Measurements from ENCODE around the gene SRR.

SRR gene

GRCh38 chr17:2369551-2370210 is 65.9 kb downstream of the SRR start:
- no peak overlapping the region for H3K4me3 ChIP-seq (ENCODE audit: low read depth, low read length)
- no peak for DNase-seq (ENCODE audit: low read depth)
- TF ChIP-seq CTCF (IDR thresholded peaks at IDR 0.05; ENCODE audit: insufficient read depth, low read depth, low read length, missing control alignments), result no peak

GRCh38 chr17:2370211-2370589 is 66.5 kb downstream of the SRR start:
- TF ChIP-seq CTCF (IDR thresholded peaks at IDR 0.05; ENCODE audit: insufficient read depth, low read depth, low read length, missing control alignments), result no peak
- DNase-seq (ENCODE audit: low read depth), result no peak
- no peak overlapping the region for H3K4me3 ChIP-seq (ENCODE audit: low read depth, low read length)

GRCh38 chr17:2371183-2372130 is 67.7 kb downstream of the SRR start:
- no peak for TF ChIP-seq CTCF (IDR thresholded peaks at IDR 0.05; ENCODE audit: insufficient read depth, low read depth, low read length, missing control alignments)
- no peak for DNase-seq (ENCODE audit: low read depth)
- no peak overlapping the region for H3K4me3 ChIP-seq (ENCODE audit: low read depth, low read length)

GRCh38 chr17:2372180-2372579 is 68.4 kb downstream of the SRR start:
- no peak for TF ChIP-seq CTCF (IDR thresholded peaks at IDR 0.05; ENCODE audit: insufficient read depth, low read depth, low read length, missing control alignments)
- DNase-seq (ENCODE audit: low read depth), result no peak
- H3K4me3 ChIP-seq (ENCODE audit: low read depth, low read length), result no peak overlapping the region

GRCh38 chr17:2372681-2373080 is 68.9 kb downstream of the SRR start:
- no peak overlapping the region for H3K4me3 ChIP-seq (ENCODE audit: low read depth, low read length)
- DNase-seq (ENCODE audit: low read depth), result no peak
- no peak for TF ChIP-seq CTCF (IDR thresholded peaks at IDR 0.05; ENCODE audit: insufficient read depth, low read depth, low read length, missing control alignments)

- no peak for TF ChIP-seq CTCF (IDR thresholded peaks at IDR 0.05; ENCODE audit: insufficient read depth, low read depth, low read length, missing control alignments)
- no peak for DNase-seq (ENCODE audit: low read depth)
- no peak overlapping the region for H3K4me3 ChIP-seq (ENCODE audit: low read depth, low read length)
Measured at GRCh38 chr17:2373179-2373578, 69.4 kb downstream of the SRR start.

All from GM12865 (cell line).